SJSA1 (cell line): ENCODE results near the gene TAB2. TPM values are rescaled to one million over a fixed set of nuclear protein-coding genes. Genes with fewer than 3 reads are reported as not detected.

ENCODE experiments used
- DNase-seq, 2 experiments: peaks; one replicate each; pipeline ENCODE4 v3.0.0-alpha.2; 2015 to 2020; ENCODE audit warnings: low spot score in 2 of 2, low read depth in 1 of 2
- H3K27ac ChIP-seq: fragments of 250-450 bp; sonication (Bioruptor Pico); 2 replicates; pipeline ENCODE4 v1.5.1; 2020; ENCODE audit warnings: mild to moderate bottlenecking, moderate library complexity
- H3K27me3 ChIP-seq: fragments of 250-450 bp; sonication (Bioruptor Pico); replicated peaks from 2 replicates; pipeline ENCODE4 v1.5.1; 2020; ENCODE audit warnings: mild to moderate bottlenecking, moderate library complexity
- H3K36me3 ChIP-seq: fragments of 250-450 bp; sonication (Bioruptor Pico); 2 replicates; pipeline ENCODE4 v1.5.1; 2020; ENCODE audit warnings: mild to moderate bottlenecking
- H3K4me1 ChIP-seq: fragments of 250-450 bp; sonication (Bioruptor Pico); replicated peaks from 2 replicates; pipeline ENCODE4 v1.6.1; 2021; ENCODE audit warnings: mild to moderate bottlenecking
- H3K4me3 ChIP-seq: fragments of 250-450 bp; sonication (Bioruptor Pico); 2 replicates; pipeline ENCODE4 v1.5.1; 2020; ENCODE audit warnings: mild to moderate bottlenecking
- H3K9me3 ChIP-seq: fragments of 250-450 bp; sonication (Bioruptor Pico); replicated peaks from 2 replicates; pipeline ENCODE4 v1.5.1; 2020; ENCODE audit warnings: mild to moderate bottlenecking
- total RNA-seq: library from RNA; depleted of rRNA; stranded (reverse); fragments of >200 nt; shearing (Covaris generic); gene quantifications from 2 replicates; pipeline ENCODE4 v1.2.3, GENCODE V29; 2014

TAB2 gene
- total RNA-seq, 1 experiment from 2014 or later, result 48.5 TPM

- H3K36me3 ChIP-seq, result peaks cover 67% of the 10 kb centered on the region
- H3K27ac ChIP-seq, result no peak overlapping the region
- H3K4me3 ChIP-seq, result no peak overlapping the region
- H3K4me1 ChIP-seq, result no peaks in the 10 kb centered on the region
- no peaks in the 10 kb centered on the region for H3K27me3 ChIP-seq
- H3K9me3 ChIP-seq, result no peaks in the 10 kb centered on the region
- DNase-seq, result no peak
These were observed 62.5 kb downstream of the TAB2 start for GRCh38 chr6:149379977-149380376.

GRCh38 chr6:149380523-149380922 is 63.0 kb downstream of the TAB2 start:
- Histone ChIP-seq H3K27me3 (no peaks in the 10 kb centered on the region), H3K36me3 (peaks cover 69% of the 10 kb centered on the region), H3K9me3 (no peaks in the 10 kb centered on the region), H3K4me1 (no peaks in the 10 kb centered on the region), H3K27ac (no peak overlapping the region), H3K4me3 (no peak overlapping the region)
- DNase-seq, result no peak

GRCh38 chr6:149383371-149383770 is 65.9 kb downstream of the TAB2 start:
- Histone ChIP-seq H3K9me3 (no peaks in the 10 kb centered on the region), H3K4me1 (no peaks in the 10 kb centered on the region), H3K36me3 (peaks cover 72% of the 10 kb centered on the region), H3K27me3 (no peaks in the 10 kb centered on the region), H3K27ac (no peak overlapping the region), H3K4me3 (no peak overlapping the region)
- no peak for DNase-seq

GRCh38 chr6:149384464-149384863 is 67.0 kb downstream of the TAB2 start:
- Histone ChIP-seq H3K9me3 (no peaks in the 10 kb centered on the region), H3K36me3 (peaks cover 61% of the 10 kb centered on the region), H3K27me3 (no peaks in the 10 kb centered on the region), H3K27ac (no peak overlapping the region), H3K4me3 (no peak overlapping the region), H3K4me1 (peaks cover 3% of the 10 kb centered on the region; the same call in 1 of the 2 replicates)
- no peak for DNase-seq

- Histone ChIP-seq H3K4me3 (no peak overlapping the region), H3K9me3 (no peaks in the 10 kb centered on the region), H3K36me3 (peaks cover 47% of the 10 kb centered on the region), H3K4me1 (peaks cover 7% of the 10 kb centered on the region), H3K27ac (no peak overlapping the region), H3K27me3 (no peaks in the 10 kb centered on the region)
- DNase-seq, result no peak
These were observed 68.6 kb downstream of the TAB2 start for GRCh38 chr6:149385998-149386646.

GRCh38 chr6:149387779-149388512 is 70.4 kb downstream of the TAB2 start:
- no peaks in the 10 kb centered on the region for H3K27me3 ChIP-seq
- peaks cover 38% of the 10 kb centered on the region for H3K36me3 ChIP-seq
- no peak overlapping the region for H3K27ac ChIP-seq
- no peak overlapping the region for H3K4me3 ChIP-seq
- H3K9me3 ChIP-seq, result no peaks in the 10 kb centered on the region; the same call in 1 of the 2 replicates
- H3K4me1 ChIP-seq, result peaks cover 10% of the 10 kb centered on the region
- DNase-seq, result no peak

- Histone ChIP-seq H3K27ac (no peak overlapping the region), H3K9me3 (no peaks in the 10 kb centered on the region; the same call in 1 of the 2 replicates), H3K27me3 (no peaks in the 10 kb centered on the region), H3K36me3 (peaks cover 23% of the 10 kb centered on the region), H3K4me1 (peaks cover 10% of the 10 kb centered on the region), H3K4me3 (no peak overlapping the region)
- DNase-seq, result peak in 1 of 2 experiments; percentile 28
These were observed 72.2 kb downstream of the TAB2 start for GRCh38 chr6:149389509-149390297.

- H3K27me3 ChIP-seq, result no peaks in the 10 kb centered on the region
- H3K4me3 ChIP-seq, result no peak overlapping the region
- no peaks in the 10 kb centered on the region; the same call in 1 of the 2 replicates for H3K9me3 ChIP-seq
- peaks cover 22% of the 10 kb centered on the region for H3K36me3 ChIP-seq
- peaks cover 10% of the 10 kb centered on the region for H3K4me1 ChIP-seq
- H3K27ac ChIP-seq, result no peak overlapping the region
- DNase-seq, result no peak
These were observed 74.6 kb downstream of the TAB2 start for GRCh38 chr6:149392093-149392492.

GRCh38 chr6:149392535-149392934 is 75.0 kb downstream of the TAB2 start:
- Histone ChIP-seq H3K36me3 (peaks cover 23% of the 10 kb centered on the region), H3K4me3 (no peak overlapping the region), H3K9me3 (no peaks in the 10 kb centered on the region; the same call in 1 of the 2 replicates), H3K4me1 (peaks cover 10% of the 10 kb centered on the region), H3K27me3 (no peaks in the 10 kb centered on the region), H3K27ac (no peak overlapping the region)
- no peak for DNase-seq

- peaks cover 10% of the 10 kb centered on the region for H3K4me1 ChIP-seq
- no peak for DNase-seq
- no peaks in the 10 kb centered on the region for H3K27me3 ChIP-seq
- H3K4me3 ChIP-seq, result no peak overlapping the region
- H3K36me3 ChIP-seq, result peaks cover 28% of the 10 kb centered on the region
- H3K27ac ChIP-seq, result no peak overlapping the region
- H3K9me3 ChIP-seq, result no peaks in the 10 kb centered on the region; the same call in 1 of the 2 replicates
These were observed 75.6 kb downstream of the TAB2 start for GRCh38 chr6:149393002-149393679.

- H3K4me1 ChIP-seq, result 0 out of 2 replicates have a peak, but pooled peaks cover 3% of the 10 kb centered on the region
- no peak for DNase-seq
- no peaks in the 10 kb centered on the region for H3K27me3 ChIP-seq
- no peak overlapping the region for H3K4me3 ChIP-seq
- H3K9me3 ChIP-seq, result no peaks in the 10 kb centered on the region; the same call in 1 of the 2 replicates
- H3K36me3 ChIP-seq, result peaks cover 46% of the 10 kb centered on the region
- no peak overlapping the region for H3K27ac ChIP-seq
These were observed 77.7 kb downstream of the TAB2 start for GRCh38 chr6:149395185-149395584.

GRCh38 chr6:149397384-149397783 is 79.9 kb downstream of the TAB2 start:
- H3K27me3 ChIP-seq, result no peaks in the 10 kb centered on the region
- no peak for DNase-seq
- no peak overlapping the region for H3K27ac ChIP-seq
- H3K4me1 ChIP-seq, result 0 out of 2 replicates have a peak, but pooled peaks cover 2% of the 10 kb centered on the region
- no peaks in the 10 kb centered on the region; the same call in 1 of the 2 replicates for H3K9me3 ChIP-seq
- peaks cover 59% of the 10 kb centered on the region for H3K36me3 ChIP-seq
- no peak overlapping the region for H3K4me3 ChIP-seq

- Histone ChIP-seq H3K27me3 (no peaks in the 10 kb centered on the region), H3K9me3 (no peaks in the 10 kb centered on the region), H3K4me3 (no peak within 1 kb of the TSS), H3K4me1 (no peaks in the 10 kb centered on the region), H3K27ac (no peak within 1 kb of the TSS), H3K36me3 (peaks cover 76% of the 10 kb centered on the region)
- DNase-seq, result no peak
These were observed 82.5 kb downstream of the TAB2 start, which contains the start of gene SUMO4 for GRCh38 chr6:149400050-149400449. SUMO4 (plus strand) TSS chr6:149400262; CDS start chr6:149400392, 130 bp downstream.
